Dedifferentiated amniotic fluid mesenchymal stem cell (primary cell): ENCODE results near the gene AMPH.
"Not testable (repeated sequence)": the region's sequence is repeated elsewhere in the genome, so short reads cannot be mapped to it uniquely, and the experiment has no call there.

Experiments used
- DNase-seq: peaks from one replicate; pipeline ENCODE4 v3.0.0-alpha.2; 2016; ENCODE audit errors: extremely low spot score

AMPH gene

DNA sequence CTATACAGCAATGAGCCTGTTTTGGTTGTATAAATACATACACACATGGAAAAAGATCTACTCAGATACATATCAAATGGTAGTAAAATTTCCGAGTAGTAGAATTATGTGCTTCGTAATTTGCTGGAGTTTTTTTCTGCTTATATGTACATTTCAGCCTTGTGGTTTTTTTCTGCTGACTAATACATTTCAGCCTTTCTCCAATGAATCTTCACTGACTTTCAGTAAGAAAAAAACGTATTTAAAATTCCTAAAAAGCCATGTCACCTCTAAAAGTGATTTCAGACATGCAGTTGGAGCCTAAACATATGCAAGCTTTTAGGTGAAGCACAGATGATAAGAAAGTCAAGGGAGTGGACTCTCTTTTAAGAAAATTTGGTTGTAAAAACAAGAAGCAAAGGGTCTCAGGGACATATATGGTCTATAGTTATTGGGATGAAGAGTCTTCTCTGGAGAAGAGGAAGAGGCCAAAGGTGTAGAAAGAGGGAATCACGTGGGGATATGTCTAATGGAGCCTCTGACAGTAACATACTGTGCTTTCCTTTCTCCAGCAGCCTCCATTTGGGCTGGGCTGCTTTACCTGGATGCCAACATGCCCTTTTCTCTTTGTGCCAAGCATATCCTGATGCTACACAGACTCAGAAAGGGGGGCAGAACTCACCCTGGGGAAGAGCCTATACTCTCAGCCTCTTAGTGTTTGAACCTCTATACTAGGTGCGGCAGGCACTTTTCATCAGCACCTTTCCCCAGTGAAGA, 2.4 kb downstream of the AMPH start:
- DNase-seq = peak; percentile 57

DNA sequence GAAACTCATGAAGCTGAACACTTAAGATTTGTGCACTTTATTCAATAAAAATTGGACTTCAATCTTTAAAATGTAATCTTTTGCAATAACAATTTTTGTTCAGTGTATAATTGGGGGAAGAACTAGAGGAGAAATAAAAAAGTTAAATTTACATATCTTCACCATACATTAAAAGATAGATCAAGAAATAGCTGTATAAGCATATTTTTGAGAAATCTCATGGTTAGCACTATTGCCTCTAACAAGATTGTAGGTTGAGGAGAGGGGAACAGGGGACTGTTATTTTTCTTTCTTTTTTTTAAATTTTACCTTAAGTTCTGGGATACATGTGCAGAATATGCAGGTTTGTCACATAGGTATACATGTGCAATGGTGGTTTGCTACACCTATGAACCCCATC, 5.3 kb downstream of the AMPH start:
- DNase-seq = no peak

GRCh38 chr7:38615665-38616064, 15.5 kb downstream of the AMPH start:
- DNase-seq = no peak

- DNase-seq = no peak
Observed at GRCh38 chr7:38607466-38607865, 23.7 kb downstream of the AMPH start.

DNA sequence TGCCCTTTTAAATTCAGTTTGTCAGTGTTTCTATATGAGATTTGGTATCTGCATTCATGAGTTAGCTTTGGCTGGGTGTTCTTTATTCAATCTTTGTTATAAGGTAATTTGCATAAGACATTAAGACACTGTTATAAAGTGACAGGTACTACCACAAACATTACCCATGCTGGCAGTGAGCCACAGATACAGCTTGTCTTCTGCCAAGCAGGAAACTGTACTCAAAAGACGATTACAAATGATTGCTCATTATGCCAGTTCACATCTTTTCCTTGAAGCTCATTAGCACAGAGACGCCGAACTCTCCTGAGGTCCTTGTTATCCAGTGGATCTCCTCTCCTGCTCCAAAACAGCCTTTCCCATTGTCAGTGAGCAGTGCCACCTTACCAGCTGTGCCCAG, 30.4 kb downstream of the AMPH start:
- no peak for DNase-seq

DNA sequence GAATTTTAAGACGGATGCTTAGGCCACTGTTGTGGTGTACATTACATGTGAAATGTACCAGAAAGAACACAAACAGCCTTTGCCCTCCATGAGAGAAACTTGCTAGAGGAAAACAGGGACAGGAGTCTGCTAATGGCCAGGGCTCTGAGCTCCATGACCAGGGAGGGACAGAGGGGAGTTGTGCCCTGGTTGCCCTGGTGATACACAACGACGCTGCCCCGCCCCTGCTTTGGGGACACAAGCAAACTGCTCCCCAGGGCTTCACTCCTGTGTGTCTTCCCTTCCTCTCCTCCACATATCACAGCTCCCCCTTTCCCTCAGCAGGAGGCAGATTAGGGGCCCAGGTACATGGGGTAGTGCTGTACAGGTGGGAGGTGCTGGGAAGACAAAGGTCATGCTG, 36.2 kb downstream of the AMPH start:
- no peak for DNase-seq

DNA sequence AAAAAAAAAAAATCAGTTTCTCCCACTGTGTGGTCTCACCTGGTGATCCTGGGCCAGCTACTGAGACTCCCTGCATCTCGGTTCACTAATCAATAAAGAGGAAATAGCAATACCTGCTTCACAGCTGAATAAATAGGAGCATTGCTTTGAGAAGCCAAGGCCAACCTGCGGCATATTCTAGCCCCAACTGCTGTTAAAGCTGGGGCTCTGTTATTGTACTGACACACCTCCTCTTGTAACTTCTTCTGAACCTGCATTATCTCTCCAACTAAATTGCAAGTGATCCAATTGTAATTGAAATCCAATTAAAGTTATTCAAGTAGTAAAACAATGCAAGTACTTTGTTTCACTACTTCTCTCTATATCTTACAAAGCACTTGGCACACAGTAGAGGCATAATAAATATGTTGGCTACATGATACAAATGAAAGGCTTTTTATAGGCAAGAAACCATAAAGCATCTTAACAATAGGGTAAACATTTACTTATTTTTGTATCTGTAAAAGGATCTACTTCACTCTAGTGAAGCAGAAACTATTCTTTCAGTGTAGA, 38.4 kb downstream of the AMPH start:
- no peak for DNase-seq

- no peak for DNase-seq
Observed at GRCh38 chr7:38585572-38586354, 45.4 kb downstream of the AMPH start.

GRCh38 chr7:38584443-38585210, 46.5 kb downstream of the AMPH start:
- peak; percentile 57 for DNase-seq

DNA sequence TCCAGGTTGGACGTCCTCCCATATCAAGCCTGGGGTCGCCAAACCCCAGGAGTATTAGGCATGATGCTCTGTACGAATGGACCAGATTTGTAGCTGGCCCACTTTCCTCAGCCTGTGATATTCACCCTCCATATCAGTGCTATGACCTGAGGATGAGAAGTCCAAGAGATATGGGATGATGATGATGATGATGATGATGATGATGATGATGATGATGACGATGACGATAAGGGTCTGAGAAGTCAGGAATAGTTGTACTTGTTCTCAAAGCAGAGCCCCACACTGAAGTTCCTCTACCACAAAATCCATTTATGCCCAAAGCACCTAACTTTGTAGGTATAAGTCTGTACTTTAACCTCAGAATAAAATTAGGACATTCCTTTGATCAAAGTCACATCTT, 50.7 kb downstream of the AMPH start:
- no peak for DNase-seq

DNA sequence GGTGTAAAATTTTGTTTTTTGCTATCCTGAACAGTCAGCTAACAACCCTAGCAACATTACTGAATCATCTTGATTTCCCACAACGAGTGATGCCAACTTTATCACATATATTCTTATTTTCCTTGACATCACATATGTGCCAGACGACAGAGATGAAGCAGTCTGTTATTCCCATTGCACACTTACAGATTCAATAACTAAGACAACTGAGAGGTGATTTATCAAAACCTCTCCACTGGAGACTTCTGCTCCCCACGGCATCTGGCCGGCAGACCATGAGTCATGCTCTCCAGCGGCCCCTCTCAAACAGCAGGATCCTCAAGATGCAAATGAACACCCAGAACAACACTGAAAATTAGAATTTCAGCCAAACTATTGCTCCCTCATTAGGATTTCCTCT, 57.1 kb downstream of the AMPH start:
- no peak for DNase-seq

DNA sequence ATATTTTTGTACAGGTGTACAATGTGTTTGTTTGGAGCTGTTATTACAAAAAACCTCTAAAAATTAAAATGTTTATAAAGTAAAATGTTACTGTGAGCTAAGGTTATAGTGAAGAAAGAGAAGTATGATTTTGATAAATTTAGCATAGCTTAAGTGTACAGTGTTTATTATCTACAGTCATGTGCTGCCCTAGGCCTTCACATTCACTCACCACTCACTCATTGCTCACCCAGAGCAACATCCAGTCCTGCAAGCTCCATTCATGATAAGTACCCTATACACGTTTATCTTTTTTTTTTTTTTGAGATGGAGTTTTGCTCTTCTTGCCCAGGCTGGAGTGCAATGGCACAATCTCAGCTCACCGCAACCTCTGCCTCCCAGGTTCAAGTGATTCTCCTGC, 59.6 kb downstream of the AMPH start:
- not testable (repeated sequence) for DNase-seq

- no peak for DNase-seq
Observed at GRCh38 chr7:38568497-38568896, 62.7 kb downstream of the AMPH start.

DNA sequence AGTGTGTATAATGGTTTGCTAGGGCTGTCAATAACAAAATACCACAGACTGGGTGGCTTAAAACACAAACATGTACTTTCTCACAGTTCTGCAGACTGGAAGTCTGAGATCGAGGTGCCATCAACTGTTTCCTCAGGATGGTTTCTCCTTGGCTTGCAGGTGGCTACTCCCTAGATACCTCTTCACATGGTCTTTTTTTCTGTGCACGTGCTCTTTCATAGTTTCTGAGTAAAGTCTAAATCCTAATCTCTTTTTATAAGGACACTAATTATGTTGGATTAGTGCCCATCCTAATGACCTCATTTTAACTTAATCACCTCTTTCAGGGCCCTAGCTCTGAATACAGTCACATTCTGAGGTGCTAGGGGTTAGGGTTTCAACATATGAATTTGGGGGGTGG, 65.9 kb downstream of the AMPH start:
- no peak for DNase-seq

DNA sequence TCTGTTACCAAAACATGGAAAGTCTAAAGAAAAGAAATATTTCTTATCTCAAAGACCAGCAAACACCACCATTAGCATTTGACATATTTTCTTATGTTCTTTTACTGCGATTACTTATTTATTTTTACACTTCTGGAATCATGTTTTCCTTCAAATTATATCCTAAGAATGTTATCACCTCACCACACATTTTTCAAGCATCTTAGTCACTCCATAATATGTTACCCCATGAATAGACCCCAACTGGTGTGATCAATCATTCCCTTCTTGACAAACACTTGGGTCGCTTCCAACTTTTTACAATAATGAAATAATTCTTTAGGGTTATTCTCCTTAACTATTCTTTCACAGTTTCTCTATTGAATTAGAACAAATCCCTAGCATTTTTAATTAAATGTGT, 67.4 kb downstream of the AMPH start:
- no peak for DNase-seq

DNA sequence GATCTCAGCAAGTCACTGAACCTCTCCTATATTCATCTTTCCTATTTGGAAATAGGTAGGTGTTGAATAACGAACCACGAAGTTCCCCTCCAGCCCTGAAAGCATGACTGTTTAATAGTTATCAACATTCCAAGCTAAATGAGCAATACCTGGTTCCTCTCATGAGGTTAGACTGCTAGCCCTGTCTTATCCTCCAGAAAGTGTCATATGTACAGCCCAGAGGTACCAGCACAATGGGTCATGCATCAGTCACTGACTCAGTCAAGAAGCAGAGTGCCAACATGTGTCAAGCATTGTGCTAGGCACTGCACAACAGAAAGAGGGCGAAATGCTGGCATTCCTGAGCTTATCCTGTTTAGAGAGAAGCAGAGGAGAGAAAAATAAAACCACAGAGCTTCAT, 70.0 kb downstream of the AMPH start:
- no peak for DNase-seq

DNA sequence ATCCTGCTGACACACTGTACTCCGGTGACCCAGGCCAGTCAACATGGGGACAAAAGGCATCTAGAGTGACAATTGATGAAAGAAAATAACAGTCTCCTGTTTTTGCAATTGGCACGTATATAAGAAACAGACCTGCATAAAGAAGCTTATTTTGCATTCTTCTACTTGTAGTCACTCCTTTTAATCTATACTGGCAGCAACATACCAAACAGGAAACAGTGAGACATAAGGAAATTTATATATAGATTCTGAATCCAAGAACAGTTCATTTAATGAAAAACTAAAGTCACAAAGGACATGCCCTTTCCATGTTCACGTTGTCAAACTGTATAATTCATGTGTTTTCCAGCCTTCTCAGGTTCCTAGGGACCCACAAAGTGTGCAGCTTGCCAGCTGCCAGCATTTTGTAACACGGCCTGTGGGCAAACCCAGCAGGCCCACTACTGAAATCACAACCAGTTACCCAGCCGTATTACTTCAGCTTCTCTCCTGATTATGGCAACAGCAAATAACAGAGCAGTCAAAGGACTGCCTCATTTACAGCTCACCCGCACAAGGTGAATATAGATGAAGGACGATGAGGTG, 72.3 kb downstream of the AMPH start:
- no peak for DNase-seq

- DNase-seq = no peak
Observed at GRCh38 chr7:38554586-38554985, 76.6 kb downstream of the AMPH start.

- no peak for DNase-seq
Observed at GRCh38 chr7:38550836-38551235, 80.3 kb downstream of the AMPH start.

GRCh38 chr7:38548605-38549004, 82.6 kb downstream of the AMPH start:
- DNase-seq = no peak

- no peak for DNase-seq
Observed at GRCh38 chr7:38546763-38547162, 84.4 kb downstream of the AMPH start.

- DNase-seq = no peak
Observed at GRCh38 chr7:38545977-38546376, 85.2 kb downstream of the AMPH start.
